GM19452 (cell line): ENCODE results near the gene ARHGEF11.
"Not testable (repeated sequence)": the region's sequence is repeated elsewhere in the genome, so short reads cannot be mapped to it uniquely, and the experiment has no call there.

Experiments used
- ATAC-seq: cut with Tn5 transposase; IDR thresholded peaks from one replicate; pipeline ENCODE4 v1.9.1; 2021; ENCODE audit not compliant: unreplicated experiment

The ARHGEF11 gene

GRCh38 chr1:157055729-157056128, 10.2 kb upstream of the ARHGEF11 start:
- not testable (repeated sequence) for ATAC-seq

DNA sequence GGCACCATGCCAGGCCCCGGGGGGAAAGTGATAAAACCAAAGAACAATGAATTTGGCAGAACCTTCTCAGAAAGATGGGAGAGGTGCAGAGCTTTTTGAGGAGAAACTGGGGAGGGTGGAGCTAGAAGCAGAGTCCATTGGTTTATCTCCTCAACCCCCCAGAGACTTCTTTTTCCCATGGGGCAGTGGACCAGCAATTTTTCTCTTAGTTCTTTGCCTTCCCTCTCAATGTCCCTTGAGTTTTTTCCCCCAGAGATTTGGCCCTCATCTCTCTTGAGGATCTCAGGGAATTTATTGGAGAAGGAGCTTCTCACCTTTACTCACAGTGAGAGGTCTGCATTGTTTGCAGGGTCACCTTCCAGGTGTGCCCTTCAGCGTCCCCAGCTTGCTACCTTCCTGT, 5.3 kb upstream of the ARHGEF11 start:
- ATAC-seq, result no peak

GRCh38 chr1:157047062-157047410, 1.5 kb upstream of the ARHGEF11 start:
- no peak for ATAC-seq

DNA sequence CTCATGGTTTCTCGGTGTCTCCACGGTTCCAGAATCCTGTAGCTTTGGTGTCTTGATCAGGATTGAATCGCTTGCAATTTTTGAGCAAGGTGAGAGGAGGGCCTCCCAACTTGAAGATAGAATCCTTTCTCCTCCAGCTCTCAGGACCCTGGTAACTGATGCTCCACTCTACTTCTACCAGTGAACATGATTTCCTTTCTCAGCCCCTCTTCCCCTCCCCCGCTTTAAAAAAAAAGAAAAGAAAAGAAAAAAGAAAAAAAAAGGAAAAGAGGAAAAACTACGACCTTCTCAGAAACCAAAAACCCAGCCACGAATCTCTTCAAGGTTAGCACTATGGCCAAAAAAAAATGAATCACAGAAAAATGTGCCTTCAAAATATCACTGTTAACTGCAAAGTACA, 1.2 kb downstream of the ARHGEF11 start:
- no peak for ATAC-seq

DNA sequence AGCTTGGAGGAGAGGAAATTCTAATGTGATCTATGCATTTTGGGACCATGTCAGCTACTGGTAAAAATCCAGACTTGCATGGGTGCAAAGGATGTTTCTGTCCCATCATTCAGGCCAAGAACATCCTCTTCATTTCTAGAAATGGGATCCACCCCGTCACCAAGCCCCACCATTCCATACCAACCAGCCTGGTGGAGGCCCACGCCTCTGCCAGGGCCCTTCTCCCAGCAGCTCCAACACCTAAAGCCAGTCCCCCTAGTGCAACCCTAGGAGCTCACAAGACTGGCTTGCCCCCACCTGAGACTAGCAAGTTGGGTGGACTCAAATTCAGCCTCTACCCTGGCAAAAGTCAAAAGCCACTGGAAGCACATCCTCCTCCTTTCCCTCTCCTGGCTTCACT, 1.9 kb downstream of the ARHGEF11 start:
- ATAC-seq, result no peak

DNA sequence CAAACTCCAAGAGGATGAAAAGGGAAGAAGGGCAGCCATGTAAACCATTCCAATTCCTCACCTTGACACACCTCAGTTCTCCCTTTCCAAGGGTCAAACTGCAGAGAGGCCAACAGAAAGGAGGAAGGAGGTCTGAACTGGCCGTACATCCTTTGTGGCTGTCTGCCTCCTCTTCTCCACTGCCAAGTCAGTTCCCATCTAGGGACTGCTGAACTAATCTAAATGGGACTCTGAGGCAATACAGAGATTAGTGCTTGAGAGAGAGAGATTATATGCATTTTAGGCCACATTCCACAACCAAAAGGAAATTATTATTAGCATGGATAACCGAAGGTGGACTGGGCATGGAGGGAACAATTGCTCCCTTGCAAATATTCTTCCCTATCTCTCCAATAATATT, 2.7 kb downstream of the ARHGEF11 start:
- no peak for ATAC-seq

DNA sequence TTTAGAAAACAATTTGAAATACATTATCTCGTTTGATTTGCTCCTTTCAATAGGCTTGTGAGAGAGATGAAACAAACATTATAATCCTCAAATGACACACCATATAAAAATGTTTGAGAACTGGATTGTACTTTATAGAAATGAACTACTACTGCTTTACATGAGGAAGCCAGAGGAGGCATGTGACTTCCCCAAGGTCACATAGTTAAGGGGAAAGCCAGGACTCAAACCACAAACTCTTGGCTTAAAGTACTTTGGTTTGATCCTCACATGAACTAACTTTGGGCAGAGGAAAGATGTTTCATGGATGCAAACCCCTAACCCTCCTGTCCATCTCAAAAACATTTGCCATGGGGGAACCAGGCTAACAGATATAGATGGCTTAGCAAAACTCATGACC, 4.7 kb downstream of the ARHGEF11 start:
- no peak for ATAC-seq

- ATAC-seq, result no peak
Measured at GRCh38 chr1:157035121-157035520, 10.4 kb downstream of the ARHGEF11 start.

GRCh38 chr1:157034137-157034800, 11.3 kb downstream of the ARHGEF11 start:
- no peak for ATAC-seq

DNA sequence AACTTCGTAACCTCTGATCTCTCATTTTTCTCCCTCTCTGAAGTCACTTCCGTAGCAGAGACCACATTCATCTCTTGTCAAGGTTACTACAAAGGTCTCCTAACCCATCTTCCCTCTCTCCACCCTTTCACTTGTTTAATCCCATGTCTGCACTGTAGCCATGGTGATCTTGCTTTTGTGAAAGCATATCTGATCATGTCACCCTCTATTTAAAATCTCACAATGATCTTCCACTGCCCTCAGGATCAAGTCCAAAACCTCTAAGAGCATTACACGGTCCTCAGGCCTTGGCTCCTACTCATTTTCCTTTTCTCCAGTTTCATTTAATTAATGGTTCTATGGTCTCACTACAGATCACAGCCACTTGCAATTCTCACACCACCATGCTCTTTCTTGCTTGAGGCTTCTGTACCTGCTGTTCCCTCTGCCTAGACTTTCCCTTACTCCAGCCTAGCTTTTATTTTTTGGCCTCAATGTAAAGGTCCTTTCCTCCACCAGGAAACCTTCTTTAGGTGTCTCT, 12.1 kb downstream of the ARHGEF11 start:
- no peak for ATAC-seq

DNA sequence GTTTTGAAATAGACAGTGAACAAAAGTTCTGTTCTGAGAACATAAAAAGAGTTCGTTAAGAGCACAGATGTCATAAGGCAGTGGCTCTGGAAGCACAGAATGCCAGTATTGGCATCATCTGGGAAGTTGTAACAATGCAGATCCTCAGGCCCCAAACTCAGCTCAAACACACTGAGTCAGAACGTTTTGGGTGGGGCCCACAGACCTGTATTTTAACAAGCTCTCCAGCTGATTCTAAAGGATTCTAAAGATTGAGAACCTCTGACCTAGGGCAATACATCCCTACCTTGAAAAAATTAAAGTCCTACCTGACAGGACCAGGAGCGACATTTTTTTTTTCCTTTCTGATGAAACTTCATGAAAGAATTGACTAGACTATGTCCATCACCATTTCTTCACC, 13.2 kb downstream of the ARHGEF11 start:
- ATAC-seq, result no peak

- no peak for ATAC-seq
Measured at GRCh38 chr1:157030728-157031127, 14.8 kb downstream of the ARHGEF11 start.

DNA sequence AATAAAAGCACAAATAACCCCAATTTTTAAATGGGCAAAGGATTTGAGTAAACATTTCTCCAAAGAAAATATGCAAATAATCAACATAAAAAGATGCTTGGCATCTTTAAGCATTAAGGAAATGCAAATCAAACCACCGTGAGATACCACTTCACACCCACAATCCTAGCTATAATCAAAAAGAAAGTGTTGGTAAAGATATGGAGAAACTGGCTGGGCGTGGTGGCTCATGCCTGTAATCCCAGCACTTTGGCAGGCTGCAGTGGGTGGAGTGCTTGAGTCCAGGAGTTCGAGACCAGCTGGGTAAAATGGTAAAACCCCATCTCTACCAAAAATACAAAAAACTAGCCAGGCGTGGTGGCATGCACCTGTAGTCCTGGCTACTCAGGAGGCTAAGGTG, 16.9 kb downstream of the ARHGEF11 start:
- ATAC-seq, result no peak

- ATAC-seq, result no peak
Measured at GRCh38 chr1:157025856-157026255, 19.7 kb downstream of the ARHGEF11 start.

DNA sequence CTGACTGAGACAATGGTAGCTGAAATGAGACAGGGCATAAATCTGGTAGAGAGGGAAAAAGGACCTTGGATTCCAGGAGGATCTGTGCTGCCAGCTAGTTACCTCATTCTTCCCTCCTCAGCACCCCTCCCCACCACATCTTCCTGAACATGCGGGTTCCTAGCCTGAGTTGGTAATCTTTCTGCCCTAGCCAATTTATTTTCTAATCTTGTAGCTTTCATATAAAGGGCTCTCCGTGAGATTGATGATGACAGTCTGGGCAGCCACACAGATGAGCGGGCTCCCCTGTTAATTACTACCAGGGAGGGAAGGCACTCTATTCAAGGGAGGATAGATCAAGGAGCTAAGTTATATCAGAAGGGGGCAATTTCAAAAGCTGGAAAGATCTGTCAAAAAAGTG, 20.2 kb downstream of the ARHGEF11 start:
- ATAC-seq, result no peak

DNA sequence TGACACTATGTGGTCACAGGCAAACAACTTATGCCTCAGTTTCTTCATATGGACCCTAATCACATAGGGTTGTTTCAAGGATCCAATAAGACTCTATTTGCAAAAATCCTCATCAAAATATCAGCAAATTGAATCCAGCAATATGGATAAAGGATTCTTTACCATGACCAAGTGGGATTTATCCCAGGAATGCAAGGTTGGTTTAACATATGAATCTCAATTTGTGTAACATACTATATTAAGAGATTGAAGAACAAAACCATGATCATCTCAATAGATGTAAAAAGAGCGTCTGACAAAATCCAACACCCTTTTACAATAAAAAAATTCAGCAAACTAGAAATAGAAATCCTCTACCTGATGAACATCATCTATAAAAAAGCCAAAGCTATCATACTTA, 23.9 kb downstream of the ARHGEF11 start:
- ATAC-seq, result no peak

DNA sequence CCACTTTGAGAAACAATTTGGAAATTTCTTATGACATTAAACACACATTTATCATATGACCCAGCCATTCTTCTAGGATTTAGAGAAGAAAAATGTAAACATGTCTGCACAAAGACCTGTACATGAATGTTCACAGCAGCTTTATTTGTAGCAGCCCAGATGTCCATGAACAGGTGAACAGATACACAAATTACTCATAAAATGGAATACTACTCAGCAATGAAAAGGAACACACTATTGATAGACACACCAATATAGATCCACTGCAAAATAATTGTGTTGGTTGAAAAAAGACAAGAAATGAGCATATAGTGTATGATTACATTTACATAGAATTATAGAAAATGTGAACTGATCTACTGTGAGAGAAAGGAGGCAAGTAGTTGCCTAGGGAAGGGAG, 26.1 kb downstream of the ARHGEF11 start:
- no peak for ATAC-seq

- no peak for ATAC-seq
Measured at GRCh38 chr1:157011845-157012244, 33.7 kb downstream of the ARHGEF11 start.

DNA sequence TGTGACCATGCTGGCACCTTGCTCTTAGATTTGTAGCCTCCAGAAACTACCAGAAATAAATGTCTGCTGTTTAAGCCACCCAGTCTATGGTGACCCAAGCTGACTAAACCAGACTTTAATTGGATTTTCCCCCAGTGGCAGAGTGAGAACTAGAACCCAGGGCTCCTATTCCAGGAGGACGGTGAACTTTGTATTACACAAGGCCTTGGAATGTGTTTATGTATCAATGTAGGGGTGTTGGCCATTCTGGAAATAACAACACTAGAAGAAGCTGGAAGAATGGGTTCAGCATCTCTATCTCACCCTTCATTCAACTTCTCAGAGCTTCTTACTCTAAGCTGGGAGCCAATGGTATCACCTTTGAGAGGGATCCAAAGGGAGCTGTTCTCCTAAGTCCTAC, 37.0 kb downstream of the ARHGEF11 start:
- no peak for ATAC-seq

DNA sequence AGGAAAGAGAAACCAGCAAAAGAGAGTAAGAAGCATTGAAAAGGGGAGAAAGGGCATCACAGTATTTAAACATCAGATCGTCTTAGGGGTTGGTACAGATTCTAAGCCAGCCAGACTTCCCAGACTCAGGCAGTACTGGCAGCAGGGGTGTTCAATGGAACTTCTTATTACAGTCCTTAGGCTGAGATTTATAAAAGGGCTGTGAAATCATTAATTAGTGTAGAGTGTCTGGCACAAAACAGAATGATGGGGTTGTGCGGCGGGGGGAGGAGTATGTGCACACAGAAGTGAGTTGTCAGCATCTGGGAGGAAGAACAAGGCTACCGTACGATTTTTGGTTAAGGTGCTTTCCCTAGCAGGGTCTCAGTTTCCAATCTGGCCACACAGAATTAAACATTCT, 38.2 kb downstream of the ARHGEF11 start:
- ATAC-seq, result no peak

GRCh38 chr1:157006676-157007075, 38.9 kb downstream of the ARHGEF11 start:
- ATAC-seq, result no peak

DNA sequence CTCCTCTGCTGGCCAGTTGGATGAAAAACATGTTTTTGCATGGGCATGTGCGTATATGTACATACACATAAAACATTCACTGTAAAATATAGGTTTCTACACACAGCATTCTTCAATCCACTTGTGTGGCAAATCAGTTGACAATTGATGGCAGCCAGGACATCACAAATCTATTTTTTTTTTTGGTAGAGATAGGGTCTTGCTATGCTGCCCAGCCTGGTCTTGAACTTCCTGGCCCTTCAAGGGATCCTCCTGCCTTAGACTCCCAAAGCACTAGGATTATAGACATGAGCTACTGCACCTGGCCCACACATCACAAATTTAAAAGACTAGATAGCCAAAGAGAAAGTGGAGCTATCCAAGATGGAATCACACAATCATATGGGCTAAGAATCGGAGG, 39.6 kb downstream of the ARHGEF11 start:
- ATAC-seq, result no peak

DNA sequence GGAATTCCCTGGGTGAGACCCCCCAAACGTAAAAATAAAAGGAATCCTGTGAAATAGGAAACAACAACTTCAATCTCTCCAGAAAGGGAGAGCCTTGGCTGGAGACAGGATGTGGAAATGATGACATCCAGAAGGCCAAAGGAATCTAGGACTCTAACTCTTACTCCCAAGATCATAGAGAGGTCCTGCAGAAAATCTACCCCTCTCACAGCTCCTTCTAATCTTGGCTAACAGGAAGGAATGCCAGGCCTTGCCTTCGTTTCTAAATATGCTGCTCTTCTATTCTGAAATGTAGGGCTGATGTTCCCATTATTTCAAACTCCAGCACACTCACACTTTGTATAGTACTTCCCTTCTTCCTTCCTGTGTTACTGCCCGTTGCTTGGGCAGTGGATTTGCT, 40.7 kb downstream of the ARHGEF11 start:
- no peak for ATAC-seq
